CD14-positive monocyte (primary cell): ENCODE measurements around the gene PIKFYVE. TPM values are rescaled to one million over a fixed set of nuclear protein-coding genes. Genes with fewer than 3 reads are reported as not detected.

Experiments used
- DNase-seq, 3 donors: peaks; one replicate each; pipeline ENCODE4 v3.0.0-alpha.2; 2011 to 2022
- H2AFZ ChIP-seq: 2 replicates; pipeline ENCODE4 v1.6.0; 2012; ENCODE audit warnings: mild to moderate bottlenecking, low read depth, low read length, inconsistent platforms; ENCODE audit not compliant: insufficient read depth, poor library complexity, severe bottlenecking
- H3K27ac ChIP-seq, 2 donors: 1 replicate in 1 of 2; 2 replicates in 1 of 2; pipeline ENCODE4 v1.5.1; 2012 to 2013; ENCODE audit warnings: low read length in 2 of 2, control low read depth in 1 of 2, inconsistent platforms in 1 of 2, low read depth in 1 of 2, mild to moderate bottlenecking in 1 of 2
- H3K27me3 ChIP-seq, 2 donors: one replicate each; pipeline versions ENCODE4 v1.6.0 to v1.6.1; 2011 to 2013; ENCODE audit warnings: low read length in 2 of 2; ENCODE audit not compliant: control insufficient read depth in 2 of 2, insufficient read depth in 2 of 2
- H3K36me3 ChIP-seq, 2 donors: replicated peaks in 1 of 2; 1 replicate in 1 of 2; 2 replicates in 1 of 2; pipeline versions ENCODE4 v1.5.1 to v1.6.1; 2012 to 2013; ENCODE audit warnings: low read length in 2 of 2, control low read depth in 1 of 2, inconsistent platforms in 1 of 2, mild to moderate bottlenecking in 1 of 2; ENCODE audit not compliant: insufficient read depth in 2 of 2, control insufficient read depth in 1 of 2
- H3K4me1 ChIP-seq, 2 donors: 1 replicate in 1 of 2; 2 replicates in 1 of 2; pipeline versions ENCODE4 v1.5.1 to v1.6.1; 2012 to 2013; ENCODE audit warnings: low read length in 2 of 2, control low read depth in 1 of 2, inconsistent platforms in 1 of 2, mild to moderate bottlenecking in 1 of 2, moderate library complexity in 1 of 2; ENCODE audit not compliant: insufficient read depth in 2 of 2, control insufficient read depth in 1 of 2
- H3K4me2 ChIP-seq: replicated peaks from 2 replicates; pipeline ENCODE3; 2012; ENCODE audit warnings: low read length, moderate library complexity, mild to moderate bottlenecking; ENCODE audit not compliant: poor library complexity, severe bottlenecking; ENCODE audit errors: extremely low read depth
- H3K4me3 ChIP-seq, 3 experiments: fragments of 200-600 bp in 1 of 3; sonication (generic) in 1 of 3; replicated peaks in 1 of 3; 1 replicate in 2 of 3; 2 replicates in 1 of 3; pipeline ENCODE4 v1.5.1; 2011 to 2013; ENCODE audit warnings: low read length in 3 of 3, mild to moderate bottlenecking in 3 of 3, control low read depth in 2 of 3, low read depth in 2 of 3, inconsistent platforms in 1 of 3, moderate library complexity in 1 of 3
- H3K79me2 ChIP-seq: 2 replicates; pipeline ENCODE4 v1.6.0; 2012; ENCODE audit warnings: mild to moderate bottlenecking, control low read depth, inconsistent platforms, low read length, moderate library complexity; ENCODE audit not compliant: insufficient read depth
- H3K9ac ChIP-seq: 2 replicates; pipeline ENCODE4 v1.6.0; 2017; ENCODE audit warnings: low read length, mild to moderate bottlenecking; ENCODE audit not compliant: insufficient read depth, poor library complexity, severe bottlenecking
- H3K9me3 ChIP-seq, 2 donors: replicated peaks in 1 of 2; 1 replicate in 1 of 2; 2 replicates in 1 of 2; pipeline versions ENCODE4 v1.5.1 to v1.6.1; 2012 to 2013; ENCODE audit warnings: low read length in 2 of 2, control low read depth in 1 of 2; ENCODE audit not compliant: control insufficient read depth in 1 of 2, insufficient read depth in 1 of 2
- H4K20me1 ChIP-seq: 2 replicates; pipeline ENCODE4 v1.6.0; 2012; ENCODE audit warnings: mild to moderate bottlenecking, low read length, control low read depth, moderate library complexity; ENCODE audit not compliant: insufficient read depth
- H3K27ac Mint-ChIP-seq, 7 donors: one replicate each; pipeline ENCODE4 v1.8.0; 2020; ENCODE audit warnings: mild to moderate bottlenecking in 7 of 7, mixed read lengths in 7 of 7, moderate library complexity in 6 of 7, inconsistent platforms in 2 of 7
- H3K27me3 Mint-ChIP-seq, 3 donors: one replicate each; pipeline ENCODE4 v1.8.0; 2021 to 2022; ENCODE audit warnings: low read depth in 3 of 3, mild to moderate bottlenecking in 3 of 3, mixed read lengths in 3 of 3, moderate library complexity in 3 of 3, inconsistent platforms in 1 of 3
- H3K36me3 Mint-ChIP-seq, 2 donors: one replicate each; pipeline ENCODE4 v1.8.0; 2020; ENCODE audit warnings: mixed read lengths in 2 of 2, inconsistent platforms in 1 of 2, mild to moderate bottlenecking in 1 of 2
- H3K4me1 Mint-ChIP-seq: one replicate; pipeline ENCODE4 v1.8.0; 2020; ENCODE audit warnings: mild to moderate bottlenecking, mixed read lengths
- H3K4me3 Mint-ChIP-seq, 2 donors: one replicate each; pipeline ENCODE4 v1.8.0; 2020; ENCODE audit warnings: mild to moderate bottlenecking in 2 of 2, mixed read lengths in 2 of 2, moderate library complexity in 1 of 2
- H3K9me3 Mint-ChIP-seq, 7 donors: one replicate each; pipeline ENCODE4 v1.8.0; 2020 to 2022; ENCODE audit warnings: mixed read lengths in 7 of 7, mild to moderate bottlenecking in 6 of 7, moderate library complexity in 6 of 7, inconsistent platforms in 2 of 7
- WGBS: methylation state at CpG from one replicate; pipeline ENCODE4 v1.1.5; 2013; ENCODE audit warnings: missing lambda C conversion rate; ENCODE audit not compliant: insufficient coverage; 5-methylcytosine and 5-hydroxymethylcytosine counted together
- intact Hi-C, 2 donors: fragments of 100-400 bp; cut with micrococcal nuclease; formaldehyde crosslinking; loops; one replicate each; pipeline versions ENCODE4 v1.15.0 to v1.15.1; 2023
- polyA plus RNA-seq, 3 donors: library from polyadenylated mRNA; depleted of rRNA in 1 of 3; unstranded in 2 of 3; stranded (reverse) in 1 of 3; fragments of 300-500 nt in 2 of 3; fragments of >200 nt in 1 of 3; fragmentation: Illumina TruSeq in 2 of 3; gene quantifications; 1 replicate in 2 of 3; 2 replicates in 1 of 3; pipeline ENCODE4 v1.2.3, GENCODE V29; 2012 to 2021
- TF ChIP-seq, protein P1 (sequence below): fragments of 200-600 bp; IDR thresholded peaks from one replicate; pipeline ENCODE4 v1.8.0; 2022; ENCODE audit warnings: antibody characterized with exemption, mild to moderate bottlenecking

The PIKFYVE gene
- polyA plus RNA-seq, 3 donors, result 3.5 to 17.6 (median 6.2) TPM

DNA sequence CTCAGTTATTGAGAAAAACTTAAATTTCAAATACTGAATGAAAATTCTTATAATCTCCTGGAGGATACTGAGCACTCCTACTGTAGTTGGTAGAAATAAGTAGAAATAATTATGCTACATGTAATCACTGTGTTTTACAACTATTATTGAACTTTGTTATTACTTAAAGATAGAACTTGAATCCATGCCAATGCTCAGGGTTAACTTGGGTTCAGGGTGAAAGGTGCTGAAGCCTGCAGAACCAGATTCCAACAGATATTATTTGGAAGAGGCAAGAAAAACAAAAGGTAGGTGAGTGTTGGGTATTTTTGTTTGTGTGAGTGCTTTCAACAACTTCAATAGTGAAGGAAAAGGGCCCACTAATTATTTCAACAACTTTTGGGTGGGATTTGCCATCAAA, 21.6 kb upstream of the PIKFYVE start:
- Mint-ChIP-seq H3K27ac (no peak overlapping the region), H3K9me3 (no peaks in the 10 kb centered on the region), H3K36me3 (peaks cover 81 to 97% of the 10 kb centered on the region in 2 donors), H3K4me3 (no peak overlapping the region), H3K4me1 (peaks cover 3% of the 10 kb centered on the region), H3K27me3 (no peaks in the 10 kb centered on the region)
- no peak overlapping the region for H3K4me2 ChIP-seq
- H2AFZ ChIP-seq, result no peak overlapping the region
- H3K9ac ChIP-seq, result no peak overlapping the region
- DNase-seq, result no peak
- no peak overlapping the region for H3K4me3 ChIP-seq
- TF ChIP-seq, protein P1, sequence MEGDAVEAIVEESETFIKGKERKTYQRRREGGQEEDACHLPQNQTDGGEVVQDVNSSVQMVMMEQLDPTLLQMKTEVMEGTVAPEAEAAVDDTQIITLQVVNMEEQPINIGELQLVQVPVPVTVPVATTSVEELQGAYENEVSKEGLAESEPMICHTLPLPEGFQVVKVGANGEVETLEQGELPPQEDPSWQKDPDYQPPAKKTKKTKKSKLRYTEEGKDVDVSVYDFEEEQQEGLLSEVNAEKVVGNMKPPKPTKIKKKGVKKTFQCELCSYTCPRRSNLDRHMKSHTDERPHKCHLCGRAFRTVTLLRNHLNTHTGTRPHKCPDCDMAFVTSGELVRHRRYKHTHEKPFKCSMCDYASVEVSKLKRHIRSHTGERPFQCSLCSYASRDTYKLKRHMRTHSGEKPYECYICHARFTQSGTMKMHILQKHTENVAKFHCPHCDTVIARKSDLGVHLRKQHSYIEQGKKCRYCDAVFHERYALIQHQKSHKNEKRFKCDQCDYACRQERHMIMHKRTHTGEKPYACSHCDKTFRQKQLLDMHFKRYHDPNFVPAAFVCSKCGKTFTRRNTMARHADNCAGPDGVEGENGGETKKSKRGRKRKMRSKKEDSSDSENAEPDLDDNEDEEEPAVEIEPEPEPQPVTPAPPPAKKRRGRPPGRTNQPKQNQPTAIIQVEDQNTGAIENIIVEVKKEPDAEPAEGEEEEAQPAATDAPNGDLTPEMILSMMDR, result no peak
- intact Hi-C loops, result no loop called here
- no peak overlapping the region for H3K27ac ChIP-seq
- peaks cover 96 to 100% of the 10 kb centered on the region in 2 donors for H3K36me3 ChIP-seq
- H3K27me3 ChIP-seq, result no peaks in the 10 kb centered on the region
- no peaks in the 10 kb centered on the region for H3K4me1 ChIP-seq
- no peaks in the 10 kb centered on the region for H3K9me3 ChIP-seq
- H3K79me2 ChIP-seq, result peaks cover 47% of the 10 kb centered on the region
- H4K20me1 ChIP-seq, result no peaks in the 10 kb centered on the region

DNA sequence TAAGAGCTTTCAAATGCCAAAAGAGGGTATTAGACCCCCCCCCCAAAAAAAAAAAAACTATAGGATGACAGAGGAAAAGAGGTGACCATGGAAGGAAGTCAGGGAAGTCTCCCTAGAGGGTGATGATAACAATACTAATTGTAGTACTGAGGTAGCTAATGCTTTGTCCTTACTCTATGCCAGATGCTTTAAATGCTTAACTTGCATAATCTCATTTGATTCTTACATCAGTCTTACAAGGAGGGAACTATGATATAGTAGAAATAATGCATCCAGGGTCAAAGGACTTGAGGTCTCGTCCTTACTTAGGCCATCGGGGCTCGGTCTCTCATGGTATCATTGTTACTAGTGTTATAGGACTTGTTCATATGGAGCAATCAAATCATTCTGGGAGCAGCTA, 20.3 kb upstream of the PIKFYVE start:
- TF ChIP-seq, protein P1, result no peak
- intact Hi-C loops, result no loop called here
- peaks cover 90 to 100% of the 10 kb centered on the region in 2 donors for H3K36me3 ChIP-seq

More for the DNA sequence above, 20.3 kb upstream of the PIKFYVE start:
- Mint-ChIP-seq H3K27me3 (no peaks in the 10 kb centered on the region), H3K9me3 (no peaks in the 10 kb centered on the region), H3K27ac (peak overlapping the region in 2 of 7 donors; percentile 24 to 43), H3K4me1 (peaks cover 15% of the 10 kb centered on the region), H3K4me3 (no peak overlapping the region), H3K36me3 (peaks cover 79 to 98% of the 10 kb centered on the region in 2 donors)
- no peak for DNase-seq
- no peak overlapping the region for H2AFZ ChIP-seq
- no peak overlapping the region for H3K4me2 ChIP-seq
- H3K27ac ChIP-seq, result peak overlapping the region in 1 of 2 donors; percentile 16
- H3K9me3 ChIP-seq, result no peaks in the 10 kb centered on the region
- no peak overlapping the region for H3K9ac ChIP-seq
- 93% methylated on average over 3 of the region's 3 CpGs for WGBS
- H3K79me2 ChIP-seq, result peaks cover 60% of the 10 kb centered on the region
- no peaks in the 10 kb centered on the region for H3K27me3 ChIP-seq
- H4K20me1 ChIP-seq, result peaks cover 2% of the 10 kb centered on the region
- no peak overlapping the region for H3K4me3 ChIP-seq
- H3K4me1 ChIP-seq, result peaks cover 10 to 11% of the 10 kb centered on the region in 2 donors
